ENCODE data around the gene LRP4.

The LRP4 gene

GRCh38 chr11:46826310-46827044, 91.9 kb downstream of the LRP4 start:
- Histone ChIP-seq H3K27me3 (ENCODE audit: insufficient read depth, low read length) (no peaks in the 10 kb centered on the region), H3K4me2 (ENCODE audit: low read length) (peak overlapping the region; percentile 76), H3F3A (ENCODE audit: insufficient read depth, low read length) (no peaks in the 10 kb centered on the region), H3K9me3 (ENCODE audit: low read length) (no peaks in the 10 kb centered on the region), H4K20me1 (ENCODE audit: insufficient read depth, low read length) (no peaks in the 10 kb centered on the region), H3K4me3 (ENCODE audit: low read depth, low read length, poor library complexity, severe bottlenecking) (peak overlapping the region; percentile 63), H3K36me3 (ENCODE audit: insufficient read depth, low read length) (no peaks in the 10 kb centered on the region), H3K9me2 (ENCODE audit: low read depth, low read length) (no peaks in the 10 kb centered on the region), H3K9ac (ENCODE audit: low read length) (peak overlapping the region; percentile 41; the same call in 1 of the 2 replicates), H2AFZ (ENCODE audit: low read length) (no peak overlapping the region), H3K27ac (ENCODE audit: low read depth, low read length, poor library complexity, severe bottlenecking) (no peak overlapping the region), H3K4me1 (ENCODE audit: insufficient read depth, low read length, severe bottlenecking) (peaks cover 37% of the 10 kb centered on the region), H3K79me2 (ENCODE audit: insufficient read depth, low read length) (peaks cover 98% of the 10 kb centered on the region)
- TF ChIP-seq EZH2 (IDR thresholded peaks at IDR 0.05; ENCODE audit: borderline replicate concordance, low read length) (no peak), CTCF (IDR thresholded peaks at IDR 0.05; ENCODE audit: low read length) (no peak)

- H3K4me2 ChIP-seq (ENCODE audit: low read length): no peak overlapping the region
- peaks cover 72% of the 10 kb centered on the region for H3K36me3 ChIP-seq (ENCODE audit: insufficient read depth, low read length)
- H3K9me3 ChIP-seq (ENCODE audit: low read length): no peaks in the 10 kb centered on the region
- H3K4me1 ChIP-seq (ENCODE audit: insufficient read depth, low read length, severe bottlenecking): no peaks in the 10 kb centered on the region
- no peaks in the 10 kb centered on the region for H3F3A ChIP-seq (ENCODE audit: insufficient read depth, low read length)
- TF ChIP-seq EZH2 (IDR thresholded peaks at IDR 0.05; ENCODE audit: borderline replicate concordance, low read length) (no peak), CTCF (IDR thresholded peaks at IDR 0.05; ENCODE audit: low read length) (peak; percentile 60)
- H3K27ac ChIP-seq (ENCODE audit: low read depth, low read length, poor library complexity, severe bottlenecking): no peak overlapping the region
- H3K9me2 ChIP-seq (ENCODE audit: low read depth, low read length): no peaks in the 10 kb centered on the region
- H3K4me3 ChIP-seq (ENCODE audit: low read depth, low read length, poor library complexity, severe bottlenecking): no peak overlapping the region
- H3K9ac ChIP-seq (ENCODE audit: low read length): no peak overlapping the region
- no peaks in the 10 kb centered on the region for H4K20me1 ChIP-seq (ENCODE audit: insufficient read depth, low read length)
- H3K79me2 ChIP-seq (ENCODE audit: insufficient read depth, low read length): no peaks in the 10 kb centered on the region
- H2AFZ ChIP-seq (ENCODE audit: low read length): no peak overlapping the region
- H3K27me3 ChIP-seq (ENCODE audit: insufficient read depth, low read length): no peaks in the 10 kb centered on the region
Observed at GRCh38 chr11:46808799-46809431, 109.4 kb downstream of the LRP4 start.

Measured in OCI-LY1 (cell line).